Measurements from ENCODE around the gene TMCC3.
"Not testable (repeated sequence)": the region's sequence is repeated elsewhere in the genome, so short reads cannot be mapped to it uniquely, and the experiment has no call there.

The TMCC3 gene

GRCh38 chr12:94650143-94651056 is at the start of gene TMCC3:
TMCC3 (minus strand) TSS chr12:94650557; CDS start chr12:94650430, 127 bp downstream.
- Histone ChIP-seq H3K27ac (ENCODE audit: low read depth, low read length) (no peak within 1 kb of the TSS), H3K36me3 (ENCODE audit: control insufficient read depth, insufficient read depth, low read length) (no peaks in the 10 kb centered on the region), H3K9ac (ENCODE audit: low read depth, low read length) (no peak within 1 kb of the TSS), H3K27me3 (ENCODE audit: control insufficient read depth, insufficient read depth, low read length) (peaks cover 26% of the 10 kb centered on the region), H3K4me1 (ENCODE audit: control insufficient read depth, insufficient read depth, low read length) (peaks cover 12% of the 10 kb centered on the region), H3K9me3 (ENCODE audit: control insufficient read depth, insufficient read depth, low read length) (no peaks in the 10 kb centered on the region), H3K4me3 (ENCODE audit: low read depth, low read length) (peak within 1 kb of the TSS; percentile 67)

- Histone ChIP-seq H3K27me3 (ENCODE audit: control insufficient read depth, insufficient read depth, low read length) (no peaks in the 10 kb centered on the region), H3K9ac (ENCODE audit: low read depth, low read length) (no peak overlapping the region), H3K9me3 (ENCODE audit: control insufficient read depth, insufficient read depth, low read length) (no peaks in the 10 kb centered on the region), H3K4me1 (ENCODE audit: control insufficient read depth, insufficient read depth, low read length) (no peaks in the 10 kb centered on the region), H3K27ac (ENCODE audit: low read depth, low read length) (no peak overlapping the region), H3K4me3 (ENCODE audit: low read depth, low read length) (no peak overlapping the region), H3K36me3 (ENCODE audit: control insufficient read depth, insufficient read depth, low read length) (no peaks in the 10 kb centered on the region)
Measured at GRCh38 chr12:94699801-94700200, 49.4 kb upstream of the TMCC3 start.

- H3K36me3 ChIP-seq (ENCODE audit: control insufficient read depth, insufficient read depth, low read length), result no peaks in the 10 kb centered on the region
- H3K9ac ChIP-seq (ENCODE audit: low read depth, low read length), result no peak overlapping the region
- no peaks in the 10 kb centered on the region for H3K4me1 ChIP-seq (ENCODE audit: control insufficient read depth, insufficient read depth, low read length)
- H3K27me3 ChIP-seq (ENCODE audit: control insufficient read depth, insufficient read depth, low read length), result no peaks in the 10 kb centered on the region
- H3K27ac ChIP-seq (ENCODE audit: low read depth, low read length), result no peak overlapping the region
- no peaks in the 10 kb centered on the region for H3K9me3 ChIP-seq (ENCODE audit: control insufficient read depth, insufficient read depth, low read length)
- no peak overlapping the region for H3K4me3 ChIP-seq (ENCODE audit: low read depth, low read length)
Measured at GRCh38 chr12:94698578-94698977, 48.2 kb upstream of the TMCC3 start.

GRCh38 chr12:94697631-94698030 is 47.3 kb upstream of the TMCC3 start:
- Histone ChIP-seq H3K36me3 (ENCODE audit: control insufficient read depth, insufficient read depth, low read length) (no peaks in the 10 kb centered on the region), H3K27ac (ENCODE audit: low read depth, low read length) (no peak overlapping the region), H3K27me3 (ENCODE audit: control insufficient read depth, insufficient read depth, low read length) (no peaks in the 10 kb centered on the region), H3K9ac (ENCODE audit: low read depth, low read length) (no peak overlapping the region), H3K4me3 (ENCODE audit: low read depth, low read length) (no peak overlapping the region), H3K4me1 (ENCODE audit: control insufficient read depth, insufficient read depth, low read length) (no peaks in the 10 kb centered on the region), H3K9me3 (ENCODE audit: control insufficient read depth, insufficient read depth, low read length) (no peaks in the 10 kb centered on the region)

- no peaks in the 10 kb centered on the region for H3K9me3 ChIP-seq (ENCODE audit: control insufficient read depth, insufficient read depth, low read length)
- no peaks in the 10 kb centered on the region for H3K36me3 ChIP-seq (ENCODE audit: control insufficient read depth, insufficient read depth, low read length)
- no peak overlapping the region for H3K4me3 ChIP-seq (ENCODE audit: low read depth, low read length)
- H3K27ac ChIP-seq (ENCODE audit: low read depth, low read length), result no peak overlapping the region
- H3K9ac ChIP-seq (ENCODE audit: low read depth, low read length), result no peak overlapping the region
- no peaks in the 10 kb centered on the region for H3K4me1 ChIP-seq (ENCODE audit: control insufficient read depth, insufficient read depth, low read length)
- H3K27me3 ChIP-seq (ENCODE audit: control insufficient read depth, insufficient read depth, low read length), result no peaks in the 10 kb centered on the region
Measured at GRCh38 chr12:94694732-94695131, 44.4 kb upstream of the TMCC3 start.

GRCh38 chr12:94692826-94693225 is 42.5 kb upstream of the TMCC3 start:
- not testable (repeated sequence) for H3K36me3 ChIP-seq (ENCODE audit: control insufficient read depth, insufficient read depth, low read length); H3K4me3 ChIP-seq (ENCODE audit: low read depth, low read length); H3K27ac ChIP-seq (ENCODE audit: low read depth, low read length); H3K9ac ChIP-seq (ENCODE audit: low read depth, low read length); H3K27me3 ChIP-seq (ENCODE audit: control insufficient read depth, insufficient read depth, low read length); H3K4me1 ChIP-seq (ENCODE audit: control insufficient read depth, insufficient read depth, low read length); H3K9me3 ChIP-seq (ENCODE audit: control insufficient read depth, insufficient read depth, low read length)

GRCh38 chr12:94690198-94690771 is 39.9 kb upstream of the TMCC3 start:
- Histone ChIP-seq H3K4me3 (ENCODE audit: low read depth, low read length) (no peak overlapping the region), H3K36me3 (ENCODE audit: control insufficient read depth, insufficient read depth, low read length) (no peaks in the 10 kb centered on the region), H3K4me1 (ENCODE audit: control insufficient read depth, insufficient read depth, low read length) (no peaks in the 10 kb centered on the region), H3K27ac (ENCODE audit: low read depth, low read length) (no peak overlapping the region), H3K9me3 (ENCODE audit: control insufficient read depth, insufficient read depth, low read length) (no peaks in the 10 kb centered on the region), H3K9ac (ENCODE audit: low read depth, low read length) (no peak overlapping the region), H3K27me3 (ENCODE audit: control insufficient read depth, insufficient read depth, low read length) (no peaks in the 10 kb centered on the region)

- H3K4me1 ChIP-seq (ENCODE audit: control insufficient read depth, insufficient read depth, low read length), result no peaks in the 10 kb centered on the region
- no peaks in the 10 kb centered on the region for H3K27me3 ChIP-seq (ENCODE audit: control insufficient read depth, insufficient read depth, low read length)
- no peak overlapping the region for H3K4me3 ChIP-seq (ENCODE audit: low read depth, low read length)
- no peaks in the 10 kb centered on the region for H3K9me3 ChIP-seq (ENCODE audit: control insufficient read depth, insufficient read depth, low read length)
- H3K27ac ChIP-seq (ENCODE audit: low read depth, low read length), result no peak overlapping the region
- no peak overlapping the region for H3K9ac ChIP-seq (ENCODE audit: low read depth, low read length)
- no peaks in the 10 kb centered on the region for H3K36me3 ChIP-seq (ENCODE audit: control insufficient read depth, insufficient read depth, low read length)
Measured at GRCh38 chr12:94689646-94690036, 39.3 kb upstream of the TMCC3 start.

- no peaks in the 10 kb centered on the region for H3K4me1 ChIP-seq (ENCODE audit: control insufficient read depth, insufficient read depth, low read length)
- no peak overlapping the region for H3K27ac ChIP-seq (ENCODE audit: low read depth, low read length)
- H3K36me3 ChIP-seq (ENCODE audit: control insufficient read depth, insufficient read depth, low read length), result no peaks in the 10 kb centered on the region
- no peak overlapping the region for H3K4me3 ChIP-seq (ENCODE audit: low read depth, low read length)
- no peak overlapping the region for H3K9ac ChIP-seq (ENCODE audit: low read depth, low read length)
- H3K27me3 ChIP-seq (ENCODE audit: control insufficient read depth, insufficient read depth, low read length), result no peaks in the 10 kb centered on the region
- H3K9me3 ChIP-seq (ENCODE audit: control insufficient read depth, insufficient read depth, low read length), result no peaks in the 10 kb centered on the region
Measured at GRCh38 chr12:94689002-94689645, 38.8 kb upstream of the TMCC3 start.

GRCh38 chr12:94687891-94688290 is 37.5 kb upstream of the TMCC3 start:
- no peak overlapping the region for H3K27ac ChIP-seq (ENCODE audit: low read depth, low read length)

More at GRCh38 chr12:94687891-94688290, 37.5 kb upstream of the TMCC3 start:
- H3K36me3 ChIP-seq (ENCODE audit: control insufficient read depth, insufficient read depth, low read length), result no peaks in the 10 kb centered on the region
- H3K9ac ChIP-seq (ENCODE audit: low read depth, low read length), result no peak overlapping the region
- H3K27me3 ChIP-seq (ENCODE audit: control insufficient read depth, insufficient read depth, low read length), result no peaks in the 10 kb centered on the region
- H3K4me3 ChIP-seq (ENCODE audit: low read depth, low read length), result no peak overlapping the region
- no peaks in the 10 kb centered on the region for H3K4me1 ChIP-seq (ENCODE audit: control insufficient read depth, insufficient read depth, low read length)
- H3K9me3 ChIP-seq (ENCODE audit: control insufficient read depth, insufficient read depth, low read length), result no peaks in the 10 kb centered on the region
